NCI-H446 treated with DMSO at 0.1 percent for 48 hours (cell line): ENCODE measurements around the gene GPR55.

Source experiments
- DNase-seq: peaks from one replicate; lab custom pipeline; 2025; lab: John Stamatoyannopoulos, UW

The GPR55 gene

DNA sequence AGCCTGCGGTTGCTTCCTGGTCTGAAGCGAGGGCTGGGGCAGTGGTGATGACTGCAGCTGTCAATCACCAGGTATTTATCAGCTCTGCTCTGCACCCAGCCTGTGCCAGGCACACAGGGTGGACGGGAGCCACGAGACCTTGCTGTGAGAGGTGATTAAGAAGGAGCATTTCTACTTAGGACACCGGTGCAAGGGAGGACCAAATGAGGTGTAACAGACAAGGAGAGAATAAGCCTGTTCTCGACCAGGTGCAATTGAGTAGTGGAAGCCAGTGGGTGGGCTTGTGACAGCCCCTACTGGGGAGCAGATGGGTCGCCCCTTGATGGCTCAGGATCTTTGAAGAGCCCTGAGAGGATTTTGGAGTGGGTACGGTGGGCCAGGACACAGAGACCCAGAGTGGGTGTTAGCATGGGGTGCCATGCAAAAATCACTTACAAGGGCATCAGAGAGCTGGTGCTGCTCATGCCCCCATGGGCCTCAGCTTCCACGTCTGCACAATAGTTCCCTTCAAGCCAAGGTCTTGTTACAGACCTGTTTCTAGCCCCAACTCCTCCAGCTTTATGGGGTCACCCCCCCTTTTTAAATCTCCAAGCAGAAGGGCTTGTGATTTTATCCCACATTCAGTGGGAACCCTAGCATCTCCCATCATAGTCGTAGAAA lies 24.6 kb downstream of the GPR55 start:
- no peak for DNase-seq

- no peak for DNase-seq
Observed at GRCh38 chr2:230899786-230900185, 25.3 kb downstream of the GPR55 start.

DNA sequence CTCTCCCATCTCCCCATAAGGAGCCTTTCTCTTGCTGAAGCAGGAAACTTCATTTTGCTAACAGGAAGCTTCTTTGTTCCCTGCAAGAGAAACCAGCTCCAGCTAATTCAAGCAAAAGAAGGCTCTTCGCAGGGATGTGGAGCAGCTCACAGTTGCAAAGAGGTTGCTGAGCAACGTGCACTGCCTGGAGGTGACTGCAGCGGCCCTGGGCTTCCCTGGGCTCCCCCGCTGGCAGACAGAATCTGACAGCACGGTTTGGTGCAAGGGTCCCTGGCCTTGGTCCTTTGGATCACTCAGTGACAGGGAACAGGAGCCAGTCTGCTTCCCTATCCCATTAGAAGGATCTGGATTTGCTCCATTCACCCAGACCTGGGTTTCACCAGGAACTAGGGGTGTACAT lies 25.8 kb downstream of the GPR55 start:
- DNase-seq = no peak

DNA sequence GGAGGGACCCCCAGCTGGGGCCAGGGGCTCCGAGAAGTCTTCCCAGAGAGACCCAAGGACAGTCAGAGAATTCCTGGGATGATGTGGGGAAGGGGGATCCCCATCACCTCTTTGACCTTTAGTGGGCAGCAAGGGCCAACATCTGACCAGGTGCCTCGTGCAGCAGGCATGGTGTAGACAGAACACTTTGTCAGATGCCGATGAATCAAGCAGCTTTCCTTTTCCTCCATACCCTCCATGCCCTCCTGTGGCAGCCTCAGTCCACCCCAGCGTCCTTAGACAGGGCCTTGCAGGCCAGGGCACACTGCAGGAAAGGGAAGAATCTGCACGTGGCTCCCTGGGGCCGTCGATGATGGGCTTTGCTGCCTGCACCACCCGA lies 26.3 kb downstream of the GPR55 start:
- no peak for DNase-seq

GRCh38 chr2:230898016-230898712 lies 26.9 kb downstream of the GPR55 start:
- no peak for DNase-seq

DNA sequence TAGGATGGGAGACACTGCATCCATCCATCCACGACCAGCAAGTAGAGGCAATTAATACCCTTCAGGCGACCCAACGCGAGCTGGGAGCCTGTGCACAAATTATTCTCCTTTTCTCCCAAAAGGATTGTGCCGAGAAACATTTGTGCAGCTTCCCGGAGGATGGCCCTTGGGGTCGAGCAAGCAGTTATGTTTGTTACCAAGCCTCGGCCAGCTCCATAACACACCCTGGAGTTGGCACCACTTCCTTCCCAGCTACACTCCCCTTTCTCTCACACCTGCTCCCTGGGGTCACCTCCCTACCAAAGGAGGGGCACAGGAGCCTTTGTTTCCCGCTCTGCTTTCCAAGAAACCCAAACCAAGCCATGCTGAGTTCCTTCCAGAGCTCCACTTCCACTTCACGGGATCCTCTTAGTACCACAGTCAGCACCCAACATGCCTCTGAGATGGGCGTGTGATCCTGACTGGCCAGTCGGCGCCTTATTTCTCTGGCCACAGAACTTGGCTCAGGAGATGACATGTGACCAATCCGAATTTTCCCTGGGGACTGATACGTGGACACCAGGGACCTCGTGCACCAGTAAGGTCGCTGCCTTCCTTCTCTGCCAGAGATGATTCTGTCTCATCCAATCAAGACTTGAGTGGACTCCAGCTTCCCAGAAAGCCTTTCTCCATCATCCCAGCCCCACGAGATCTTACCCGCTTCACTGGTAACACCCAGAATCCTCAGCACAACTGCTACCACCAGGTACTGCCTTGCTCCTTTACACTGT lies 28.5 kb downstream of the GPR55 start:
- no peak for DNase-seq

DNA sequence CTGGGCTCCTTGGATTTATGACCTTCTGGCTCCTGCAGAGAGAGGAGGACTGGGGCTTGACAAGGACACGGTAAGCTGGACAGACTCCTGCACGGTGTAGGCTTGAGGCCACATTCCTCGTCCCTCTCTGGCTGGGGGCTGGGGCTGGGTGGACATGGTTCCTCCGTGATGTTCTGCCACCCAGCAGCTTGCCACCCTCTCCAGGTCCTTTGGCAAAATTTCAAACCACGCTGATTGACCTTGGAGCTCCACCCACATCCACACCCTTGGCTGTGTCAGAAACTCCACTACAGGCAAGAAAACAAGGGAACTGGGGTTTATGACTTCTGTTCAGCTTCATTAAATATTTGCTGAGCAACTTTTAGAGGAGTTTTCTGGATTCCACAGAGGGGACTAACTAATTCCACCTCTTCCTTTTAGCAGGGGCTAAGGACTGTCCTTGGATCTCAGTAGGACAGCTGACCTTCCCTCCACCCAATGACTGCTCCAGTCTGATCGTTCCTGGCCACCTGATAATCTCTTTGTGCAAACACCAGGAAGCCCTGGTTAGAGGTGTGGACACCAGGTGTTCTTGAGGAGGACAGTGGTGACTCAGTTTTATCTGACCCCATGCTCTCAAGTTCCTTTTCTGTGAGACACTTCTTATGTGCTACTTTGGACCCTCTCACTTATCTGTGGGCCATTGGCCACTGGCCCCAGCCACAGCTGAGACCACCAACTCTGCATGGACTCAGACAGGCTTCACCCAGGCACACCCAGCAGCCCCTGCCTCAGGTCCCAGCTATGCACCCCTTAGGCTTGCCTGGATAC lies 29.3 kb downstream of the GPR55 start:
- DNase-seq = no peak

DNA sequence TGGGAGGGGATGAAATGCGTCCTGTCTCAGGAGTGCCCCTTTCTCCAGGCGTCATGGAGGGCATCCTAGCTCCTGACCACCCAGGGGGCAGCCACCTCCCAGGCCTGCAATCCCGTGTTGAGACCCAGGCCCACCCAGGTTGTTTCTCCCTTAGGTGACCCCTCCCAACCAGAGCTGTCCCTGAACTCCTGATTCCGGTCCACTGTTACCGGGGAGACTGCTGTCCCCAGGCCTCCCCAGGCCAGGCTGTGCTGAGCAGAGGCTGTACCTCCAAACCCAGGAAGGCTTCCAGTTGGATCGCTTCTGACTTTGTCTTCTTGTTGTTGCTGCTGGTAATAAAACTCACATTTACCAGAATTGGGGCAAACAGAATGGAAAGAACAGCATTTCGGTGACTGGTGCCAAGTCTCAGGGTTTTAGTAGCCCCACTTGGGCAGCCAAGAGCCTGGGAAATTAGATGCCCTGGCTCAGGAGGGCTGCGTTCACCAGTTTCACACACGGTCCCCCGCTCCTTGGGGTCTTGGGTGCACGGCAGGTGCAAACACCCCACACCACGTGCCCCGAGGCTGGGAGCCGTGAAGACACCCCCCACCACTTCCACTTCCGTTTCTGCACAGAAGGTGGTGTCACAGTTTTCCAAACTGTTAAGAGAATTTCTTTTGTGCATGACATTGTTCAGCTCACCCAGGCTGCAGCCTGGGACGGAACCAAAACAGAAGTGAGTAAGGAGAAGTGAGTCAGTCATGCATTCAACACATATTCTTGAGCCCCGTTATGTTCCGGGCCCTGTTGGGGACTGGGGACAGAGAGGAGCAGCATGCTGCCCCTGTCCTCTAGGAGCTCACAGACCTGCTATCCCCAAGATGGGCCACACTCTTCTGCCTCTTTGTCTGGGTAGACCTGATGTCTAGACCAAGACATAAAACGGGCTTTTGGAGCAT lies 30.9 kb downstream of the GPR55 start:
- DNase-seq = no peak

DNA sequence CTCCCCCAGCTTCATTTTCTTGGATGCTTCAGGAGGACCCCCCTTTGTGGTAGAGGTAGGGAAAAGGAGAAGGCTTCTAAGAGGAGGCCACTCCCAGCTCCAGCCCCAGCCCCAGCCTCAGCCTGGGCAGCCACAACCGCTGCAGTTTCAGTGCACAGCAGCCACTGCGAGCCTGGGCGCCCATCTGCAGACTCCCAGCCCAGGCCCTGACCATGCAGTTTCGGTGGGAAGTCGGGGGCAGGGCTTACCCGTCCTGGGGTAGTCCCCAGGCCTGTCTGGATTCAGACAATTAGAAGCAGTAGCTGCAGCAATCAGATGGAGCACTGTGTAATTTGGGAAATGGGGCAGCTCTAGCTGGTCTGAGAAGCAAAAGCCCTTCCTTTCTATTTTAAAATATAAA lies 31.7 kb downstream of the GPR55 start:
- DNase-seq = no peak

DNA sequence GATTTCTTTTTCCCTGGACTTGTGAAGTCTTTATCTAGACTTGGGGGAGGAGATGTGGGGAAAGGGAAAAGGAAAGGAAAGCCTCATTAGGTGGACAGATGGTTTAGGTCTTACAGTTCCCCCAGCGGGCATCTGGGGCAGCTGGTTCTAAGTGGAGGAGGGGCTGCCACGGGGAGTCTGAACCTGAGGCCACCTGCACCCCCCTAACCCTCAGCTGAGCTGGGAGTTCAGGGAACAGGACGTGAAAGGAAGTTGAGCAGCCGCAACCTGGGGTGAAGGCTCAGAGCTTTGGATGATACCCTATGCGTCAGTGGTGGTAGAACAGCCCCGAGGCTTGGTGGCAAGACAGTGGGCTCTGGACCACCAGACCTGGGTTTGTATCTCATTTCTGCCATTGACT lies 33.5 kb downstream of the GPR55 start:
- DNase-seq = no peak

DNA sequence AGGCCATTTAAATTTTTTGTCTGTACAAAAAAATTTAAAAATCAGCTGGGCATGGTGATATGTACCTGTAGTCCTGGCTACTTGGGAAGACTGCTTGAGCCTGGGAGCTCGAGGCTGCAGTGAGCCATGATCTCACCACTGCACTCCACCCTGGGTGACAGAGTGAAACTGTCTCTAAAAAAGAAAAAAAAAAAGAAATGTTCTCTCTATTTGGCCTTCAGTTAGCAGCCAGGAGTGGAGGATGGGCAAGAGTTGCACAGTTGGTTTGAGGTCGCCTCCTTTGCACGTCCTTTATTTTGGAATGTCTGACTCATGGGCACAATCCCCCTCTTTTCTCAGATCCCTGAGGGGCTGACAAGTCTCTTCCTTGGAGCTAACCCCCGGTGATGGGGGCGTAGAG lies 34.0 kb downstream of the GPR55 start:
- no peak for DNase-seq

GRCh38 chr2:230890646-230891045 lies 34.4 kb downstream of the GPR55 start:
- DNase-seq = no peak

GRCh38 chr2:230889911-230890601 lies 35.0 kb downstream of the GPR55 start:
- no peak for DNase-seq

- DNase-seq = no peak
Observed at GRCh38 chr2:230888824-230889400, 36.1 kb downstream of the GPR55 start.

GRCh38 chr2:230887342-230887741 lies 37.7 kb downstream of the GPR55 start:
- DNase-seq = no peak

- DNase-seq = no peak
Observed at GRCh38 chr2:230886671-230887071, 38.4 kb downstream of the GPR55 start.

DNA sequence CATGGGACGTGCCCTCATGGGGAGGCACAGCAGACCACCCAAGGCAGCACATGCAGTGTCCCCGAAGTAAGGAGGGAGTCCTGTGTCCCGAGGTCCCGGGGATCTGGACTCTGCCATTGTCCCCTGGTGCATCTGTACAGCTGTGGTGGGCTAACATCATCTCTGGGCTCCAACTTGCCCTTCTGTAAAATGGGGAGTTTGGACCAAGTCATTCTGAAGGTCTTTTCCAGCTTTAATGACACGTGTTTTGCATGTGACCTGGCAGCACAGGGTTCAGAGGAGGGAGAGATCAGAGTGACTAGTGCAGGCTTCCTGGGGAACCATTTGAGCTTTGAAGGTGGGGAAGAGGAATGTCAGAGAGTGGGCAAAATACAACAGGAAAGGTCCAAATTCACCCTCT lies 38.8 kb downstream of the GPR55 start:
- DNase-seq = no peak

DNA sequence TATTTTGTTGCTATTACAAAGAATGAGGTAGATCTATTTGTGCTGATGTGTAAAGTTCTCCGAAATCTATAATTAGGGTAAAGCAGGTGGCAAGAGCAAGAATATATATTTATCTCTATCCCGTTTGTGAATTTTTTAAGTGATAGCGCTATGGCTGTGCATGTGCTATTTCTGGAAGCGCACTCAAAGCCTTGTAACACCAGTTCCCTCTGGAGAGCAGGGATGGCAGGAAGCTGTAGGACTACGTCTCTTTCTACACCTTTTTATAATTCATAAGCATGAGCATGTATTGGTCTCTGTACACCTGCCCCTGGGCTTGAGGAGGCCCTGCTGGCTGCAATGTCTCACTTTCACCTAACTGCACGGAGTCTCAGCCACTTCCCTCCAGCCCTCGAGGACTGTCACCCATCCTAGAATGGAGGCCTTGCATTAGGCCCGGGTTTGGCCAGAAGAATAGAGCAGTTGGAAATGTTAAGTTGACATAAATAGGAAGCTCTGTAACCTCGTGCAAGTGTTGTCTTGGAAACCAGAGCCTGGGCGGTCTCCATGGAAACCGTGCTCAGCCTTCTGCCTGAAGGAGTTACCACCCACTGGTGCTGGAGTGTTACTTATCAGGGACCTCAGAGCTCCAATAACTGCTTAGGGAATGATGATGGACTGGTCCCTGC lies 39.4 kb downstream of the GPR55 start:
- DNase-seq = peak; percentile 11

DNA sequence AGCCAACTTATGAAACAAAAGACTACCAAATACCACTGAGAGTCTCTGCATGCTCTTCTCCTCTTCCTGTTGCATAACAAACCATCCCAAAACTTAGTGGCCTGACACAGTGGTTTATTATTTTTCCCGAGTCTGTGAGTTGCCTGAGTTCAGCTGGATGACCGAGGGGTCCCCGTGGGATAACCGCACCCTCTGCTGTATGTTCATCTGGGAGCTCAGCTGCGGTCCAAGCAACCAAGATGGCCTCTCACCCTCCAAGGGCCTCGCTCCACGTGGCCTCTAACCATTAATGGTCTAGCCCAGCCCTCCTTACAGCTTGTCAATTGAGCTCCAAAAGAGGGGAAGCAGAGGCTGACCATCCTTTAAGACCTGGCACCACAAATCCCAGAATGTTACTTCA lies 43.2 kb downstream of the GPR55 start:
- DNase-seq = no peak

DNA sequence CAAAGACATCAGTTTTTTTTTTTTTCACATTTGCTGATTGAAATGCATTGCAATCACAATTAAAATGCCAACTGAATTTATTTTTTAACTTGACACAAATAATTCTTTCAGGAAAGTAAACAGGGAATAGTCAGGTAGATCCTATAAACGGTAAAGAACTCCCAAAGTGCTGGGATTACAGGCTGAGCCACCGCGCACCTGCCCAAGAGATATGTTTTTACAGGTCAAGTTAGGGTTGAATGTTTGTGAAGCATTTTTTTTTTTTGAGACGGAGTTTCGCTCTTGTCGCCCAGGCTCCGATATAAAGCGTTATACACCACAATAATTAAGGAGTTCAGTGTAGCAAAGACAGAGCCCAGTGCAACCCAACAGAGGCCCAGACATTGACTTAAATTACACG lies 45.2 kb downstream of the GPR55 start:
- no peak for DNase-seq
